IPS-NIHi7 (cell line): ENCODE results near the gene LRMDA.

Source experiments
- DNase-seq: peaks from one replicate; pipeline ENCODE4 v3.0.0; 2012; ENCODE audit warnings: mixed read lengths; ENCODE audit errors: extremely low spot score

Gene LRMDA

GRCh38 chr10:75401569-75402485 is 29.6 kb upstream of the LRMDA start, which contains the start of gene ZNF503:
TSS of gene ZNF503 (minus strand) at chr10:75401764. CDS start at chr10:75401419, 345 bp downstream.
- peak; percentile 84 for DNase-seq

- DNase-seq, result no peak
Measured at GRCh38 chr10:75402486-75403143, 28.8 kb upstream of the LRMDA start.

GRCh38 chr10:75403144-75403938 is 28.1 kb upstream of the LRMDA start:
- DNase-seq, result no peak

GRCh38 chr10:75403939-75404814 is 27.2 kb upstream of the LRMDA start:
- no peak for DNase-seq

GRCh38 chr10:75404815-75405597 is 26.4 kb upstream of the LRMDA start:
- DNase-seq, result no peak

- DNase-seq, result no peak
Measured at GRCh38 chr10:75405598-75406461, 25.6 kb upstream of the LRMDA start.

- DNase-seq, result no peak
Measured at GRCh38 chr10:75406462-75407223, 24.8 kb upstream of the LRMDA start.

- DNase-seq, result no peak
Measured at GRCh38 chr10:75407224-75407712, 24.2 kb upstream of the LRMDA start.

- DNase-seq, result no peak
Measured at GRCh38 chr10:75407713-75408508, 23.5 kb upstream of the LRMDA start.

GRCh38 chr10:75408509-75408875 is 22.9 kb upstream of the LRMDA start:
- DNase-seq, result no peak

- DNase-seq, result peak; percentile 83
Measured at GRCh38 chr10:75408911-75409885, 22.2 kb upstream of the LRMDA start.

GRCh38 chr10:75410132-75411005 is 21.1 kb upstream of the LRMDA start:
- no peak for DNase-seq

GRCh38 chr10:75414527-75414926 is 16.9 kb upstream of the LRMDA start:
- DNase-seq, result no peak

GRCh38 chr10:75417522-75417927 is 13.9 kb upstream of the LRMDA start:
- peak; percentile 67 for DNase-seq

GRCh38 chr10:75418293-75418692 is 13.1 kb upstream of the LRMDA start:
- no peak for DNase-seq
